Measurements from ENCODE around the gene TOB2.
A peak's percentile ranks its signal among the peaks of the same experiment; 100 is the strongest.

The TOB2 gene

GRCh38 chr22:41478473-41478872 is 31.9 kb upstream of the TOB2 start:
- DNase-seq (ENCODE audit: low read depth) = no peak
- H3K4me3 ChIP-seq (replicated peaks; ENCODE audit: low read depth, low read length) = no peak overlapping the region
- no peak for TF ChIP-seq CTCF (IDR thresholded peaks at IDR 0.05; ENCODE audit: low read length, missing control alignments)

- no peak for DNase-seq (ENCODE audit: low read depth)
- no peak overlapping the region for H3K4me3 ChIP-seq (replicated peaks; ENCODE audit: low read depth, low read length)
- TF ChIP-seq CTCF (IDR thresholded peaks at IDR 0.05; ENCODE audit: low read length, missing control alignments) = no peak
Measured at GRCh38 chr22:41474872-41475451, 28.4 kb upstream of the TOB2 start.

- no peak for TF ChIP-seq CTCF (IDR thresholded peaks at IDR 0.05; ENCODE audit: low read length, missing control alignments)
- DNase-seq (ENCODE audit: low read depth) = no peak
- no peak overlapping the region for H3K4me3 ChIP-seq (replicated peaks; ENCODE audit: low read depth, low read length)
Measured at GRCh38 chr22:41471568-41471967, 25.0 kb upstream of the TOB2 start.

GRCh38 chr22:41470886-41471285 is 24.3 kb upstream of the TOB2 start:
- no peak for DNase-seq (ENCODE audit: low read depth)
- H3K4me3 ChIP-seq (replicated peaks; ENCODE audit: low read depth, low read length) = no peak overlapping the region

GRCh38 chr22:41469218-41469851 is 22.7 kb upstream of the TOB2 start:
- peak overlapping the region; percentile 92 for H3K4me3 ChIP-seq (replicated peaks; ENCODE audit: low read depth, low read length)
- no peak for DNase-seq (ENCODE audit: low read depth)
- TF ChIP-seq CTCF (IDR thresholded peaks at IDR 0.05; ENCODE audit: low read length, missing control alignments) = no peak

More at GRCh38 chr22:41470886-41471285, 24.3 kb upstream of the TOB2 start:
- TF ChIP-seq CTCF (IDR thresholded peaks at IDR 0.05; ENCODE audit: low read length, missing control alignments) = no peak

- TF ChIP-seq CTCF (IDR thresholded peaks at IDR 0.05; ENCODE audit: low read length, missing control alignments) = no peak
- H3K4me3 ChIP-seq (replicated peaks; ENCODE audit: low read depth, low read length) = peak within 1 kb of the TSS; percentile 92
- DNase-seq (ENCODE audit: low read depth) = peak; percentile 98
Measured at GRCh38 chr22:41468381-41469217, 22.0 kb upstream of the TOB2 start, which contains the start of the genes ACO2 and PHF5A. TSS of gene ACO2 (plus strand) at chr22:41469117. CDS start at chr22:41469147, 30 bp downstream. TSS of gene PHF5A (minus strand) at chr22:41468692. CDS start at chr22:41468653, 39 bp downstream.

Measured in fibroblast of pulmonary artery (primary cell).